Measurements from ENCODE around the gene PHKB. TPM values are rescaled to one million over a fixed set of nuclear protein-coding genes. Genes with fewer than 3 reads are reported as not detected.

The PHKB gene
- total and polyA plus RNA-seq, 2 of the 8 experiments (the other 6 are each of a cell fraction or from before 2014, with no cell fraction given), result 18.6 to 38.3 TPM

- POLR2A ChIA-PET (ENCODE audit: partially characterized antibody), result no interaction called here
- Histone ChIP-seq H3K9me3 (ENCODE audit: insufficient read depth in 2 of 2, low read depth in 1 of 2, low read length in 1 of 2) (no peaks in the 10 kb centered on the region), H3K4me2 (ENCODE audit: insufficient read depth in 1 of 2, low read depth in 2 of 2, low read length in 2 of 2) (no peak overlapping the region), H3K23me2 (ENCODE audit: low read depth, low read length) (no peaks in the 10 kb centered on the region), H3K36me3 (ENCODE audit: control insufficient read depth in 2 of 4, insufficient read depth in 4 of 4, low read length in 3 of 4) (no peaks in the 10 kb centered on the region), H3K4ac (replicated peaks; ENCODE audit: insufficient read length, low read depth, low read length) (no peak overlapping the region), H3K27me3 (replicated peaks in 1 of 4; ENCODE audit: control insufficient read depth in 3 of 4, extremely low read depth in 1 of 4, insufficient read depth in 3 of 4, low read length in 3 of 4) (no peaks in the 10 kb centered on the region), H2AK5ac (ENCODE audit: low read depth, low read length) (no peak overlapping the region), H2BK12ac (ENCODE audit: low read depth, low read length) (no peak overlapping the region), H3K79me1 (ENCODE audit: low read depth, low read length) (no peaks in the 10 kb centered on the region), H3K4me3 (ENCODE audit: extremely low read depth in 1 of 4, insufficient read depth in 2 of 4, low read depth in 3 of 4, low read length in 4 of 4) (no peak overlapping the region), H3K4me1 (replicated peaks in 1 of 4; ENCODE audit: control insufficient read depth in 3 of 4, insufficient read depth in 4 of 4, low read length in 3 of 4) (no peaks in the 10 kb centered on the region), H3K27ac (ENCODE audit: low read depth, low read length) (no peak overlapping the region), H2BK120ac (replicated peaks; ENCODE audit: low read depth, low read length) (no peak overlapping the region), H2BK15ac (ENCODE audit: low read length) (no peak overlapping the region), H2BK20ac (ENCODE audit: low read length) (no peak overlapping the region), H2AFZ (ENCODE audit: low read length) (no peak overlapping the region), H4K20me1 (replicated peaks in 1 of 2; ENCODE audit: control insufficient read depth in 1 of 2, insufficient read depth in 2 of 2, low read length in 2 of 2) (no peaks in the 10 kb centered on the region), H3K9ac (replicated peaks in 1 of 4; ENCODE audit: extremely low read depth in 1 of 4, low read depth in 3 of 4, low read length in 3 of 4) (no peak overlapping the region), H3K23ac (ENCODE audit: insufficient read length) (no peak overlapping the region), H3K56ac (replicated peaks; ENCODE audit: insufficient read length, low read depth, low read length) (no peak overlapping the region), H2BK5ac (ENCODE audit: low read depth, low read length) (no peak overlapping the region), H3K14ac (ENCODE audit: insufficient read length) (no peak overlapping the region), H4K8ac (ENCODE audit: extremely low read depth, insufficient read depth, low read length) (no peak overlapping the region), H4K91ac (replicated peaks; ENCODE audit: insufficient read length, low read length) (no peak overlapping the region), H3K18ac (ENCODE audit: extremely low read depth, low read length) (no peak overlapping the region), H3K79me2 (ENCODE audit: control insufficient read depth in 1 of 2, insufficient read depth in 2 of 2, low read length in 2 of 2) (no peaks in the 10 kb centered on the region), H4K5ac (ENCODE audit: insufficient read length, low read depth, low read length) (no peak overlapping the region)
- FAIRE-seq (no peak), DNase-seq (ENCODE audit: low read depth in 1 of 2, low spot score in 2 of 2) (no peak)
- TF ChIP-seq USF2 (IDR thresholded peaks at IDR 0.05; ENCODE audit: low read length) (no peak), SP2 (IDR thresholded peaks at IDR 0.05; ENCODE audit: low read length) (no peak), CBX5 (IDR thresholded peaks at IDR 0.05; ENCODE audit: low read depth, low read length) (no peak), BACH1 (IDR thresholded peaks at IDR 0.05; ENCODE audit: low read length) (no peak)
- 92% methylated on average over 3 of the region's 3 CpGs; no CpG with 5 or more reads in 1 of the 2 experiments for WGBS, 2 experiments (ENCODE audit: extremely low coverage in 1 of 2, insufficient coverage in 1 of 2, insufficient read length in 1 of 2, insufficient replicate concordance in 2 of 2, low coverage in 1 of 2, low lambda C conversion rate in 2 of 2, missing lambda C conversion rate in 1 of 2)
- CTCF ChIA-PET (ENCODE audit: partially characterized antibody), result no interaction called here
These were observed 116.9 kb downstream of the PHKB start for GRCh38 chr16:47578033-47578432.

All from H1 (cell line).